ENCODE measurements around the gene HPN.

Gene HPN

DNA sequence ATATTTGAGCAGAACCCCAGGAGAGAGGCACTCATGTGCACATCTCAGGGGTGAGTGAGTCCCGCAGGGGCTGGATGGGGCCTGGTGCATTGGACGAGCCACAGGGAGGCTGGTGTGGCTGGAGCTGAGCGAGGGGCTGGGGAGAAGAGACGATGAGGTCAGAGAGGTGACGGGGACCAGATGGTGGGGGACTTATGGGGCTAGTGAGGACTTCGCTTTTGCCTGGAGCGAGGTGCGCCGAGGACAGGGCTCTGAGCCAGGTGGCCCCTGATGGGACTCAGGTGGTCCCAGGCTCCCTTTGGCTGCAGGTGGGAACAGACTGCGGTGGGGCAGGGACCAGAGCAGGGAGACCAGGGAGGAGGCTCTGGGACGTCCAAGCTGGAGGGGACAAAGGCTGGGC is 67.2 kb downstream of the HPN start:
- no peak for DNase-seq

DNA sequence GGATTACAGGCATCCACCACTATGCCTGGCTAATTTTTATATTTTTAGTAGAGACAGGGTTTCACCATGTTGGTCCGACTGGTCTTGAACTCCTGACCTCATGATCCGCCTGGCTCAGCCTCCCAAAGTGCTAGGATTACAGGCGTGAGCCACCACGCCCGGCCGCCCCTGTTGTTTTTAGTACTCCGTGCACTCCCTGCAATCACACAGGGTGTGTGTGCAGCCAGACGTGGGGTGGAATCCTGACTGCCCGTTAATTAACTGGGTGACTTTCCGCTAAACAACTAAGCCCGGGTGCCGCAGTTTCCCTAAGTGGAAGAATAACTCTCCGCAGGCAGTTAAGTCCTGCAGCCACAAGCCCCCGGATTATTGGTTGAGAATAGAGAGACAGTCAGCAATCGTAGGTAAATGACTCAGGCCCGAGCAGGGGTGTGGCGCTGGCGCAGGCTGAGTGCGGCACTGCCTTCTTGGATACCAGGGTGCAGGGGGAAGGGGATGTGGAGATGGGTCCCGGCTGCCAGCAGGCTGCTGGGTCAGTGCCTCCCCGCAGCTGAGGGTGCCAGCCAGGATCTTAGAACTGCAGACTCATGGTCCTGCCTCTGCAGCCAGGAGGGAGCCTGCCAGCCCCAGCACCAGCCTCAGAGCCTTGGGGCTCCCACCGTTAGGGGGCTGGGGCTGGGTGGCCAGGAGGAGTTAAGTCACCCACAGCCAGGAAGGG is 68.0 kb downstream of the HPN start:
- no peak for DNase-seq

DNA sequence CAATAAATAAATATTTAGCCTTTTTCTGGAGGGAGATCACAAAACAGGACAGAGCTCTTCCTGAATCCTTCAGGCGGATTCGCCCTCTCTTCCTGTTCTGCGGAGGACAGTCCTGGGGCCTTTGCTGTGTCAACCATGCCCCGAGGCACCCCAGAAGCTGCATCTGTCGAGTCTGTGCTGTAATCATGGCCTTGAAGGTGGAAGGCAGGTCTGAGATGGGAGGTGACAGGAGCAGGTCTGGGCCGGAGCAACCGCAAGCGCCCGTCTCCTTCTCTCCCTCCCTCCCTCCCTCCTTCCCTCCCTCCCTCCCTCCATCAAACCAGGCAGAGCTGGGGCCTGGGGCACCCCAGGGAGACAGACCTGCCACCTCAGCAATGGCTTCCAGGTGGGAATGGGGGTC is 69.5 kb downstream of the HPN start:
- no peak for DNase-seq

DNA sequence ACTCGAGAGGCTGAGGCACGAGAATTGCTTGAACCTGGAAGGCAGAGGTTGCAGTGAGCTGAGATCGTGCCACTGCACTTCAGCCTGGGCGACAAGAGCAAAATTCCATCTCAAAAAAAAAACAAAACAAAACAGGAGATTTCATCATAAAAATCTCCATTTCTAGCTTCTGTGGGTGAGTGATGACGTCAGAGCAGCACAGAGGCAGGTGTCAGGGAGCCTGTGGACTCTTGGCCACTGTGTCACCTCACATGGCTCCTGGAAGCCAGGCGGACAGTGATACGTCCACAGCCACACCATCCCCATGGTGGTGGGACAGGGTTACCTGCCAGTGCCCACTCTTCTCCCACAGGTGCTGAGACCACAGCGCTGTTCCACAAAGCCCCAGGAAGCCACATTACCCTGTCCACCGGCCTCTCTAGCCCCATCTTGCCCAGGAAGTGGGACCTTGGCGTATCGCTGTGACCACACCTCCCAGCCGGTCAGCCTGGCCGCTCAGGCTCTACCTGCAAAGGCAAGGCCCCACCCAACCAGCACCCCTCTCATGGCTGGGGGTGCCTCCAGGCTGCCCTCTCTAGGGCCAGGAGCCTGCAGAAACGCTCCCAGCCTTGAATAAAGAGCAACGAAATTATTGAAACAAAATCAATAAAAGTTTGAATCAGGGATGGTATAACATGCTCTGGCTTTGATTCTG is 71.6 kb downstream of the HPN start:
- DNase-seq, result no peak

GRCh38 chr19:35114353-35115176 is 73.0 kb downstream of the HPN start:
- DNase-seq, result peak; percentile 69 to 76

GRCh38 chr19:35115177-35115951 is 73.8 kb downstream of the HPN start, which contains the start of gene FXYD3:
Gene FXYD3 (plus strand): TSS chr19:35115823. CDS start chr19:35119377, 3,554 bp downstream.
- DNase-seq, result no peak
